Keratinocyte (primary cell): Measurements from ENCODE around the gene ZNF81. TPM values are rescaled to one million over a fixed set of nuclear protein-coding genes. Genes with fewer than 3 reads are reported as not detected.

Source experiments
- DNase-seq: peaks from one replicate; pipeline ENCODE4 v3.0.0-alpha.2; 2011; ENCODE audit warnings: low read depth, missing footprints, low spot score
- FAIRE-seq: peaks from 2 replicates; lab custom pipeline; 2011; peaks lifted over from hg19 to GRCh38; lab: Jason Lieb, UNC
- H2AFZ ChIP-seq: 2 replicates; pipeline ENCODE4 v1.6.0; 2012; ENCODE audit warnings: low read length, control low read depth, inconsistent platforms; ENCODE audit not compliant: control insufficient read depth
- H3K27ac ChIP-seq: 2 replicates; pipeline ENCODE4 v1.5.1; 2011; ENCODE audit warnings: low read length; ENCODE audit not compliant: control insufficient read depth, insufficient read depth
- H3K27me3 ChIP-seq: 3 replicates; pipeline ENCODE4 v1.6.0; 2011; ENCODE audit warnings: low read length; ENCODE audit not compliant: control insufficient read depth, insufficient read depth; ENCODE audit errors: extremely low read depth
- H3K36me3 ChIP-seq, 2 experiments: 2 replicates in 1 of 2; 3 replicates in 1 of 2; pipeline ENCODE4 v1.5.1; 2011; ENCODE audit warnings: low read length in 2 of 2, mild to moderate bottlenecking in 1 of 2; ENCODE audit not compliant: control insufficient read depth in 2 of 2, insufficient read depth in 2 of 2; ENCODE audit errors: extremely low read depth in 1 of 2
- H3K4me1 ChIP-seq: 3 replicates; pipeline ENCODE4 v1.5.1; 2011; ENCODE audit warnings: low read length; ENCODE audit not compliant: control insufficient read depth, insufficient read depth; ENCODE audit errors: extremely low read depth
- H3K4me2 ChIP-seq: 3 replicates; pipeline ENCODE4 v1.6.0; 2011; ENCODE audit warnings: low read depth, low read length; ENCODE audit not compliant: control insufficient read depth, insufficient read depth; ENCODE audit errors: extremely low read depth
- H3K4me3 ChIP-seq, 3 experiments: fragments of 200-600 bp in 1 of 3; sonication (generic) in 1 of 3; 2 replicates in 2 of 3; 3 replicates in 1 of 3; pipeline ENCODE4 v1.5.1; 2011 to 2016; ENCODE audit warnings: low read length in 3 of 3, mild to moderate bottlenecking in 3 of 3, control low read depth in 2 of 3, inconsistent platforms in 1 of 3, low read depth in 1 of 3, mixed read lengths in 1 of 3, mixed run types in 1 of 3, moderate library complexity in 1 of 3; ENCODE audit not compliant: control insufficient read depth in 2 of 3, insufficient read depth in 2 of 3; ENCODE audit errors: extremely low read depth in 1 of 3
- H3K79me2 ChIP-seq: 2 replicates; pipeline ENCODE4 v1.6.0; 2012; ENCODE audit warnings: low read length; ENCODE audit not compliant: control insufficient read depth, insufficient read depth
- H3K9ac ChIP-seq: 3 replicates; pipeline ENCODE4 v1.6.0; 2011; ENCODE audit warnings: low read length; ENCODE audit not compliant: control insufficient read depth, insufficient read depth; ENCODE audit errors: extremely low read depth
- H3K9me1 ChIP-seq: 3 replicates; pipeline ENCODE4 v1.6.0; 2011; ENCODE audit warnings: low read length; ENCODE audit not compliant: control insufficient read depth, insufficient read depth; ENCODE audit errors: extremely low read depth
- H3K9me3 ChIP-seq: 2 replicates; pipeline ENCODE4 v1.5.1; 2012; ENCODE audit warnings: low read depth, low read length; ENCODE audit not compliant: control insufficient read depth
- H4K20me1 ChIP-seq: 3 replicates; pipeline ENCODE4 v1.6.0; 2011; ENCODE audit warnings: low read length; ENCODE audit not compliant: control insufficient read depth, insufficient read depth; ENCODE audit errors: extremely low read depth
- EZH2 ChIP-seq: IDR thresholded peaks from one replicate; pipeline ENCODE4 v1.6.1; 2012; ENCODE audit warnings: inconsistent platforms, mild to moderate bottlenecking, low read length, moderate library complexity
- dilution Hi-C: fragments of 300-500 bp; cut with MboI; formaldehyde crosslinking; loops from one replicate; pipeline ENCODE4 v1.7.0; 2020; ENCODE audit warnings: low sequenced_read_pairs; ENCODE audit not compliant: extremely low pct_ligation_motif_present
- polyA plus RNA-seq, 5 experiments: library from polyadenylated mRNA; depleted of rRNA in 3 of 5; stranded (reverse) in 3 of 5; stranded (forward) in 1 of 5; unstranded in 1 of 5; fragments of >200 nt; gene quantifications; 1 replicate in 1 of 5; 2 replicates in 3 of 5; 3 replicates in 1 of 5; pipeline versions ENCODE4 v1.2.1 to v1.2.3, GENCODE V29; 2011 to 2012; ENCODE audit warnings: missing spikeins in 2 of 5, low read depth in 1 of 5, low replicate concordance in 1 of 5
- TF ChIP-seq, protein P1 (sequence below), 3 experiments: IDR thresholded peaks in 1 of 3; conservative IDR thresholded peaks in 1 of 3; optimal IDR thresholded peaks in 1 of 3; 2 replicates in 2 of 3; 3 replicates in 1 of 3; pipeline versions ENCODE3 to v1.5.1; 2011; ENCODE audit warnings: low read length in 3 of 3, mild to moderate bottlenecking in 3 of 3, moderate library complexity in 2 of 3, control low read depth in 1 of 3, inconsistent platforms in 1 of 3; ENCODE audit not compliant: insufficient read depth in 2 of 3; ENCODE audit errors: extremely low read depth in 1 of 3

The ZNF81 gene
- polyA plus RNA-seq, 1 donor (not counting 4 experiments of a cell fraction or from before 2014, with no cell fraction given): 5.0 TPM

DNA sequence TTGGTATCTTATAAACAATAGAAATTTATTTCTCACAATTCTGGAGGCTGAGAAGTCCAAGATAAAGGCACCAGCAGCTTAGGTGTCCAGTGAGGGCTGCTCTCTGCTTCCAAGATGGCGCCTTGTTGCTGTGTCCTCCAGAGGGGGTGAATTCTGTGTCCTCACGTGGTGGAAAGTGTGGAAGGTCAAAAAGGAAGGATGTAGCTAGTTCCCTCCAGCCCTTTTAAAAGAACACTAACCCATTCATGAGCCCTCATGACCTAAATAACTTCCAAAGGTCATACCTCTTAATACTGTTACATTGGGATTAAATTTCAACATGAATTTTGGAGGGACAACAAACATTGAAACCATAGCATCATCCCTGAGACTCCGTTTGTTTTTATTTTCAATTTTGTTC is 48.8 kb downstream of the ZNF81 start:
- dilution Hi-C loops: no loop called here
- H4K20me1 ChIP-seq: no peaks in the 10 kb centered on the region
- no peaks in the 10 kb centered on the region for H3K36me3 ChIP-seq
- H3K9ac ChIP-seq: no peak overlapping the region
- no peaks in the 10 kb centered on the region for H3K79me2 ChIP-seq
- no peak overlapping the region for H3K4me2 ChIP-seq
- TF ChIP-seq, protein P1, sequence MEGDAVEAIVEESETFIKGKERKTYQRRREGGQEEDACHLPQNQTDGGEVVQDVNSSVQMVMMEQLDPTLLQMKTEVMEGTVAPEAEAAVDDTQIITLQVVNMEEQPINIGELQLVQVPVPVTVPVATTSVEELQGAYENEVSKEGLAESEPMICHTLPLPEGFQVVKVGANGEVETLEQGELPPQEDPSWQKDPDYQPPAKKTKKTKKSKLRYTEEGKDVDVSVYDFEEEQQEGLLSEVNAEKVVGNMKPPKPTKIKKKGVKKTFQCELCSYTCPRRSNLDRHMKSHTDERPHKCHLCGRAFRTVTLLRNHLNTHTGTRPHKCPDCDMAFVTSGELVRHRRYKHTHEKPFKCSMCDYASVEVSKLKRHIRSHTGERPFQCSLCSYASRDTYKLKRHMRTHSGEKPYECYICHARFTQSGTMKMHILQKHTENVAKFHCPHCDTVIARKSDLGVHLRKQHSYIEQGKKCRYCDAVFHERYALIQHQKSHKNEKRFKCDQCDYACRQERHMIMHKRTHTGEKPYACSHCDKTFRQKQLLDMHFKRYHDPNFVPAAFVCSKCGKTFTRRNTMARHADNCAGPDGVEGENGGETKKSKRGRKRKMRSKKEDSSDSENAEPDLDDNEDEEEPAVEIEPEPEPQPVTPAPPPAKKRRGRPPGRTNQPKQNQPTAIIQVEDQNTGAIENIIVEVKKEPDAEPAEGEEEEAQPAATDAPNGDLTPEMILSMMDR (optimal IDR thresholded peaks at IDR 0.05 in 1 of 3, IDR thresholded peaks at IDR 0.05 in 1 of 3, conservative IDR thresholded peaks at IDR 0.05 in 1 of 3; ENCODE audit: extremely low read depth in 1 of 3, insufficient read depth in 2 of 3, low read length in 3 of 3): no peak
- TF ChIP-seq EZH2: no peak
- no peak overlapping the region for H3K27ac ChIP-seq
- H2AFZ ChIP-seq: no peak overlapping the region
- no peaks in the 10 kb centered on the region for H3K9me1 ChIP-seq
- DNase-seq (no peak), FAIRE-seq (no peak)
- H3K9me3 ChIP-seq: no peaks in the 10 kb centered on the region
- no peak overlapping the region for H3K4me3 ChIP-seq
- no peaks in the 10 kb centered on the region for H3K27me3 ChIP-seq
- no peaks in the 10 kb centered on the region for H3K4me1 ChIP-seq

DNA sequence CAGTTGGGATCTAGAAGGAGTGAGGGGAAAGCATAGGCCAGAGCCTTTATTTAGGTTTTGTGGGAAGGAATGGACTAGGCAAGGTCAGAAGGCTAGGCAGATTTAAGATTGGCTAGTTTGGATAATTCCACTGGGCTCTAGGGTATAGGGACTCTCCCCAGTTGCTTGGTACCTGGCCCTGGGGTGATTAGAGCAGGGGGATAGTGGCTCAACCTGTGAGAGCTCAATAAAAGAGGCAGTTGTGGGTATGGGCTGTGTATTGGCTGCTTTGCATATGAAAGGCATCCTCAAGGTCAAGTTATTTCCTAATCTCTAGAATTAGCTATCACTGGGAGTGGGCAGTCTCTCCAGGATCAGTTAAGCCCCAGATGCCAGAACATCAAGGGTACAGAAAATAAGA is 61.3 kb downstream of the ZNF81 start:
- Histone ChIP-seq H3K9me1 (no peaks in the 10 kb centered on the region), H3K79me2 (no peaks in the 10 kb centered on the region), H3K27ac (no peak overlapping the region), H4K20me1 (no peaks in the 10 kb centered on the region), H3K36me3 (no peaks in the 10 kb centered on the region), H2AFZ (no peak overlapping the region), H3K4me1 (no peaks in the 10 kb centered on the region), H3K4me3 (no peak overlapping the region), H3K9ac (no peak overlapping the region), H3K4me2 (no peak overlapping the region), H3K9me3 (no peaks in the 10 kb centered on the region), H3K27me3 (no peaks in the 10 kb centered on the region)
- DNase-seq (no peak), FAIRE-seq (no peak)
- TF ChIP-seq, protein P1 (optimal IDR thresholded peaks at IDR 0.05 in 1 of 3, IDR thresholded peaks at IDR 0.05 in 1 of 3, conservative IDR thresholded peaks at IDR 0.05 in 1 of 3; ENCODE audit: extremely low read depth in 1 of 3, insufficient read depth in 2 of 3, low read length in 3 of 3): no peak
- no peak for TF ChIP-seq EZH2
- dilution Hi-C loops: no loop called here
